ENCODE measurements around the gene ARID3B.
"Not testable (repeated sequence)": the region's sequence is repeated elsewhere in the genome, so short reads cannot be mapped to it uniquely, and the experiment has no call there.

ARID3B gene

GRCh38 chr15:74625693-74626092 lies 84.7 kb downstream of the ARID3B start:
- FAIRE-seq = no peak

GRCh38 chr15:74626336-74626735 lies 85.3 kb downstream of the ARID3B start:
- FAIRE-seq = no peak

- FAIRE-seq = no peak
Observed at GRCh38 chr15:74626752-74627692, 86.0 kb downstream of the ARID3B start.

- no peak for FAIRE-seq
Observed at GRCh38 chr15:74627766-74628165, 86.7 kb downstream of the ARID3B start.

GRCh38 chr15:74628199-74628598 lies 87.2 kb downstream of the ARID3B start:
- FAIRE-seq = no peak

GRCh38 chr15:74628949-74629348 lies 87.9 kb downstream of the ARID3B start:
- FAIRE-seq = no peak

- FAIRE-seq = not testable (repeated sequence)
Observed at GRCh38 chr15:74629696-74630095, 88.7 kb downstream of the ARID3B start.

GRCh38 chr15:74630284-74631086 lies 89.5 kb downstream of the ARID3B start:
- FAIRE-seq = no peak

- no peak for FAIRE-seq
Observed at GRCh38 chr15:74631087-74631385, 90.0 kb downstream of the ARID3B start.

GRCh38 chr15:74631408-74631807 lies 90.4 kb downstream of the ARID3B start:
- no peak for FAIRE-seq

GRCh38 chr15:74631935-74632560 lies 91.0 kb downstream of the ARID3B start:
- no peak for FAIRE-seq

GRCh38 chr15:74632601-74633000 lies 91.6 kb downstream of the ARID3B start:
- FAIRE-seq = no peak

GRCh38 chr15:74633781-74634180 lies 92.8 kb downstream of the ARID3B start:
- no peak for FAIRE-seq

GRCh38 chr15:74635228-74635627 lies 94.2 kb downstream of the ARID3B start:
- FAIRE-seq = no peak

GRCh38 chr15:74636984-74637383 lies 96.0 kb downstream of the ARID3B start:
- no peak for FAIRE-seq

GRCh38 chr15:74641151-74641550 lies 100.1 kb downstream of the ARID3B start:
- no peak for FAIRE-seq

GRCh38 chr15:74642348-74642733 lies 101.3 kb downstream of the ARID3B start:
- no peak for FAIRE-seq

- no peak for FAIRE-seq
Observed at GRCh38 chr15:74642734-74643664, 102.0 kb downstream of the ARID3B start.

- FAIRE-seq = no peak
Observed at GRCh38 chr15:74643665-74644204, 102.7 kb downstream of the ARID3B start.

GRCh38 chr15:74646480-74646879 lies 105.5 kb downstream of the ARID3B start:
- no peak for FAIRE-seq
